HS-5 (cell line): ENCODE measurements around the gene STX3.

Experiments used
- DNase-seq: peaks from one replicate; pipeline ENCODE4 v3.0.0-alpha.2; 2012; ENCODE audit warnings: low read depth

The STX3 gene

GRCh38 chr11:59754859-59755700, at the start of gene STX3:
TSS of gene STX3 (plus strand) at chr11:59755376. CDS start at chr11:59755606, 230 bp downstream.
- peak; percentile 62 for DNase-seq

DNA sequence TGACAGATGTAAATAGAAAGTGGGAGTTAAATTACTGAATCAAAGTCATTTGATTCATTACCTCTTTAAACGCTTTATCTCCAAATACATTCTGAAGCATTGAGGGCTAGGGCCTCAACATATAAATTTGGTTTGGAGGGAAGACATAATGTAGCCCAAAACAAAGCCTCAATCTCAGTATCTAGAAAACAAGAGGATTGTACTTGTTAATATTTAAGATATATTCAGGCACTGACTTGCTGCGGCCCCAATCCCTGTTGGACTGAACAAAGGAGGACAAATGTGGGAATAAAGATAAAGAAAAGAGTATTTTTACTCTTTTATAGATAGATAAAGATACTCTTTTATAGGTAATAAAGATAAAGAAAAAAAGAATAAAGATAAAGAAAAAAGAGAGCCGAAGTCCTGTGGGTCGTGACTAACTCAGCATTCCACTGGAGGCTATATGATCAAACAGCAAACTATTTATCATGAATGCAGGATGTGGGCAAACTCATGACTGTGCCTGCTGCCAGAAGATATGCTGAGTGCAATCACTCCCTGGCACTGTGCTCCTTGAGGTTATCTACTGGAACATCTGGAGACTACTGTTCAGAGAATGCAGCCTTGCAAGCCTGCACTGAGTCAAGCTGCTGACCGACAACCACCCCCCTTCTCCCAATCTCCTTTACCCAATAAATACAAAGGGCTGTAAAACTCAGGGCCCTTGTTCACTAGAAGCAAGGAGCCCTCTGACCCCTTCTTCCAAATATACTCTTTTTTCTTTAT, 48.5 kb upstream of the STX3 start:
- peak; percentile 88 for DNase-seq

GRCh38 chr11:59707371-59707770, 47.8 kb upstream of the STX3 start:
- DNase-seq: no peak

- no peak for DNase-seq
These were observed 46.6 kb upstream of the STX3 start for GRCh38 chr11:59708537-59708936.

DNA sequence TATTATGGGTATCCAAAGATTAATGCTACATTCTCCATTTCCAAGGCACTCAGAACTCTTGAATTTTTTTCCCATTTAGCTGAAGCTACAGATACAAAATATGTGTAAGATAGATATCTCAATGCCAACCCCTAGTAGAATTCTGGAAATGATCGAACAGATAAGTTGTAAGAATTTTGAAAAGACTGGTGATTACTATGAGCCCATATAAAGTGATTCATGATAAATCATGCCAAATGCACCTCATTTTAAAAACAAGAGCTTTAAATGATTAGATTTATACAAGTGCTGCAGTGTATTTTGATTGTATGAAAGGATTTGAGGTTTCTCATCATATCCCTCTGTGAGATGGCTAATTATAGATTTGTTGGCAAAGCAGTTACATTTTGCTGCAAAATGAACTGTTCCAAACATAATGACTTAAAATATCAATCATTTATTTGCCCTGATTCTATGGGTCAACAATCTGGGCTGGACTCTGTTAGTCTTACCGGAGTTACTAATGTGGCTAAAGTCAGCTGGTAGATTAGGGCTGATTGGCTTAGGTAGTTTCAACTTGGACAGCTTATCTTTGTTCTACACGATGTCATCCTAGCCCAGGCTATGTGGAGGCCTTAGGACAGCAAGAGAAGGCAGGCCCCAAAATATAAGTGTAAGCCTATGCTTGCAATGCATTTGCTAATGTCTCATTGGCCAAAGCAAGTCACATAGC, 44.9 kb upstream of the STX3 start:
- DNase-seq: no peak

GRCh38 chr11:59713745-59714144, 41.4 kb upstream of the STX3 start, which contains the start of gene OR10V1:
TSS of gene OR10V1 (minus strand) at chr11:59713845. CDS start at chr11:59713845, 0 bp downstream.
- no peak for DNase-seq

- DNase-seq: no peak
These were observed 39.1 kb upstream of the STX3 start for GRCh38 chr11:59716051-59716450.

DNA sequence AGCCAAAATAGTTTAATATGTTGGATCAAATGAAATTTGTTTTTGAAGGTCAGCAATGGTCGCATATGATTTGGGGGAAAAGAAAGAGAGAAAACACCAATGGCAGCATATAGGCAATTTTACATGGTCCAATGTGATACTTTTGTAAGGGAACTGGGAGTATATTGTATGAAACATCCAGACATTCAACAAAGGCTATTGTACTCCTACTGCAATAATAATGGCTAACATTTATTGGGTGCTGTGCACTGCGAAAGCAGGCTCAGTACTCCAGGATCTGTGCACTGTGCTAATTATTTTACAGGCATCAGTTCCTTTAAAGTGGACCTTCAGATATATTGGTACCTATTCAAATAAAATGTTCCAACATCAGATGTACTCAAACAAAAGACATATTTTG, 35.6 kb upstream of the STX3 start:
- DNase-seq: no peak

DNA sequence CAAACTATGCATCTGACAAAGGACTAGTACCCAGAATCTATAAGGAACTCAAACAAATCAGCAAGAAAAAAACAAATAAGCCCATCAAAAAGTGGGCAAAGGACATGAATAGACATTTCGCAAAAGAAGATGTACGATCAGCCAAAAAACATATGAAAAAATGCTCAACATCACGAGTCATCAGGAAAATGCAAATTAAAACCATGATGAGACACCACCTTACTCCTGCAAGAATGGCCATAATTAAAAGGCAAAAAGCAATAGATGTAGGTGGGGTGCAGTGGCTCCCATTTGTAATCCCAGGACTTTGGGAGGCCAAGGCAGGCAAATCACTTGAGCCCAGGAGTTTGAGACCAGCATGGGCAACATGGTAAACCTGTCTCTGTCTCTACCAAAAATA, 31.1 kb upstream of the STX3 start:
- no peak for DNase-seq

DNA sequence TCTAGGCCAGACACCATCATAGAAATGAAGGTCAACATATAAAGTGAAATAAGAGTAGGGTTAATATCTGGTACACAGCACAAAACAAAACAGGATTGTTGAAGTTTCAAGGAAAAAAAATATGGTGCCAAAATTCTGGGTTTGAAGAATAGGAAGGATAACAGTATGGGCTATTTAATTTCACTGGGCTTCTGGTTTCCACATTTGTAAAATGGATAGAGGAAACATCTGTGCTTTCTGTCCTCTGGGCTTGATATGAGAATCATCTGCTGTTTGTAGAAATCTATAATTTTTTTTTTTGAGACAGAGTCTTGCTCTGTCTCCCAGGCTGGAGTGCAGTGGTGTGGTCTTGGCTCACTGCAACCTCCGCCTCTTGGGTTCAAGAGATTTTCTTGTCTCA, 27.8 kb upstream of the STX3 start:
- no peak for DNase-seq

GRCh38 chr11:59728154-59728553, 27.0 kb upstream of the STX3 start:
- DNase-seq: no peak

GRCh38 chr11:59728913-59729312, 26.3 kb upstream of the STX3 start:
- no peak for DNase-seq

GRCh38 chr11:59729834-59730233, 25.3 kb upstream of the STX3 start:
- DNase-seq: no peak

- no peak for DNase-seq
These were observed 24.1 kb upstream of the STX3 start for GRCh38 chr11:59730896-59731565.

GRCh38 chr11:59746111-59746510, 9.1 kb upstream of the STX3 start:
- no peak for DNase-seq

- DNase-seq: peak; percentile 51
These were observed 1.3 kb upstream of the STX3 start for GRCh38 chr11:59753650-59754493.

GRCh38 chr11:59754494-59754858, 700 bp upstream of the STX3 start:
- DNase-seq: no peak

DNA sequence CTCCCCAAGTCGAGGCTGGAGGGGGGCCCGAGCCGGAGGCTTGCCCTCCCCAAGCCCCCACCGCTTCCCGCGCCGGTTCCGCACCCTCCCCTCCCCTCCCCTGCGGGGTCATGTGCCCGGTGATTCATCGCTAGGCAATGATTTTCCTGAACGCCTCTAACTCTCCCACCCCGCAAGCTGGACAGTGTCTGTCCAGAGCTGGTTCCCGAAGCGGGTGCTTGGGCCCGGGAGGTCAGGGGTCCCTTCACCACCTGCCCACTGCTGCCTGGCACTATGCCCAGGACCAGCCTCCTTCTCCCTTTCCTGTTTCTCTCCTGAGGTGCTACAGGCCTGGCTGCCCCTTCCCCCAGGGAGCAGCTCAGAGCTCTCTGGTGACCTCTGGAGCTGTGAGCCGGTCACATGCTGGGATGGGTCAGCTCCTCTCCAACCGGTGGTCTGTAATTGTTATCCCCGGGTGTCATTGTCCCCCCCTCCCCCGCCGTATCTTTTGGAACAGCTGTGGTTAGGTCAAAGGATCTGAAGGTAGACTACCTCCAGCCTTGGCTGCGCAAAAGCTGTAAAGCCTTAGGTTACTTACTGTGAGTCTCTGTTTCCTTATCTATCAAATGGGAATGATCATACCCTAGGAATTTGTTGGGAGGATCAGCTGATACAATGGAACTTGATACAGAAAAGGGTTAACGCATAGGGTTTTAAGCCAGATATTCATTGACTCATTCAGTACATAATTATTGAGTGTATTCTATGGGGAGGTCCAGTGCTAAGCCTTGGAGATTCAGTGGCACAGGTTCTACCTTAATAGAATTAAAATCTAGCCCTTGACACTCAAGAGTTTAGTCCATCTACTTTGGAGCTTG, 753 bp downstream of the STX3 start:
- DNase-seq: peak; percentile 56

- no peak for DNase-seq
These were observed 1.3 kb downstream of the STX3 start for GRCh38 chr11:59756558-59756840.

- DNase-seq: no peak
These were observed 1.7 kb downstream of the STX3 start for GRCh38 chr11:59756845-59757244.
